HG02970 (cell line): ENCODE measurements around the gene SPANXN3.
"Not testable (repeated sequence)": the region's sequence is repeated elsewhere in the genome, so short reads cannot be mapped to it uniquely, and the experiment has no call there.

Experiments used
- ATAC-seq: cut with Tn5 transposase; IDR thresholded peaks from one replicate; pipeline ENCODE4 v1.9.1; 2021; ENCODE audit warnings: mild to moderate bottlenecking, moderate library complexity, moderate number of reproducible peaks; ENCODE audit not compliant: unreplicated experiment, low FRiP score

The SPANXN3 gene

GRCh38 chrX:143517375-143517774 lies at the start of gene SPANXN3:
SPANXN3 (minus strand) TSS chrX:143517475; CDS start chrX:143517391, 84 bp downstream.
- not testable (repeated sequence) for ATAC-seq

GRCh38 chrX:143536176-143536575 lies 18.9 kb upstream of the SPANXN3 start:
- ATAC-seq, result no peak

- ATAC-seq, result not testable (repeated sequence)
Observed at GRCh38 chrX:143502196-143502595, 15.1 kb downstream of the SPANXN3 start.

- no peak for ATAC-seq
Observed at GRCh38 chrX:143500751-143501150, 16.5 kb downstream of the SPANXN3 start.

GRCh38 chrX:143486105-143486504 lies 31.2 kb downstream of the SPANXN3 start:
- ATAC-seq, result no peak

- no peak for ATAC-seq
Observed at GRCh38 chrX:143476751-143477150, 40.5 kb downstream of the SPANXN3 start.

GRCh38 chrX:143472347-143472938 lies 44.8 kb downstream of the SPANXN3 start:
- no peak for ATAC-seq

- ATAC-seq, result no peak
Observed at GRCh38 chrX:143466130-143466529, 51.1 kb downstream of the SPANXN3 start.

- ATAC-seq, result no peak
Observed at GRCh38 chrX:143462696-143463095, 54.6 kb downstream of the SPANXN3 start.

- no peak for ATAC-seq
Observed at GRCh38 chrX:143461606-143462005, 55.7 kb downstream of the SPANXN3 start.
